GM15510 (cell line): ENCODE measurements around the gene TOMT.

Source experiments
- POLR2A ChIP-seq: IDR thresholded peaks from 3 replicates; pipeline ENCODE4 v1.6.1; 2011; ENCODE audit warnings: borderline replicate concordance; ENCODE audit not compliant: insufficient read length; ENCODE audit errors: extremely low read depth

TOMT gene

GRCh38 chr11:72081184-72081644, 24.5 kb upstream of the TOMT start:
- TF ChIP-seq POLR2A = no peak

- no peak for TF ChIP-seq POLR2A
These were observed 23.8 kb upstream of the TOMT start for GRCh38 chr11:72081821-72082453.

- TF ChIP-seq POLR2A = no peak
These were observed 22.3 kb upstream of the TOMT start for GRCh38 chr11:72083414-72083813.

- no peak for TF ChIP-seq POLR2A
These were observed 21.6 kb upstream of the TOMT start for GRCh38 chr11:72084076-72084475.

- no peak for TF ChIP-seq POLR2A
These were observed 20.8 kb upstream of the TOMT start for GRCh38 chr11:72084965-72085364.

GRCh38 chr11:72085621-72086351, 19.9 kb upstream of the TOMT start:
- TF ChIP-seq POLR2A = no peak

GRCh38 chr11:72088076-72088808, 17.5 kb upstream of the TOMT start:
- no peak for TF ChIP-seq POLR2A

GRCh38 chr11:72091292-72091691, 14.4 kb upstream of the TOMT start:
- TF ChIP-seq POLR2A = no peak

- TF ChIP-seq POLR2A = no peak
These were observed 7.0 kb upstream of the TOMT start for GRCh38 chr11:72098741-72099140.

- TF ChIP-seq POLR2A = no peak
These were observed 5.7 kb upstream of the TOMT start for GRCh38 chr11:72100009-72100408.

- TF ChIP-seq POLR2A = no peak
These were observed 5.3 kb upstream of the TOMT start for GRCh38 chr11:72100462-72100861.

- TF ChIP-seq POLR2A = no peak
These were observed 3.6 kb upstream of the TOMT start for GRCh38 chr11:72102162-72102561.

- TF ChIP-seq POLR2A = no peak
These were observed 3.1 kb upstream of the TOMT start for GRCh38 chr11:72102631-72102945.

- peak; percentile 92 for TF ChIP-seq POLR2A
These were observed 2.6 kb upstream of the TOMT start, which contains the start of gene LAMTOR1 for GRCh38 chr11:72102946-72103753. TSS of gene LAMTOR1 (minus strand) at chr11:72103297. CDS start at chr11:72103224, 73 bp downstream.

- TF ChIP-seq POLR2A = no peak
These were observed 2.0 kb upstream of the TOMT start for GRCh38 chr11:72103754-72104167.
